ENCODE data around the gene SGK2.
"Not testable (repeated sequence)": the region's sequence is repeated elsewhere in the genome, so short reads cannot be mapped to it uniquely, and the experiment has no call there.

The SGK2 gene

DNA sequence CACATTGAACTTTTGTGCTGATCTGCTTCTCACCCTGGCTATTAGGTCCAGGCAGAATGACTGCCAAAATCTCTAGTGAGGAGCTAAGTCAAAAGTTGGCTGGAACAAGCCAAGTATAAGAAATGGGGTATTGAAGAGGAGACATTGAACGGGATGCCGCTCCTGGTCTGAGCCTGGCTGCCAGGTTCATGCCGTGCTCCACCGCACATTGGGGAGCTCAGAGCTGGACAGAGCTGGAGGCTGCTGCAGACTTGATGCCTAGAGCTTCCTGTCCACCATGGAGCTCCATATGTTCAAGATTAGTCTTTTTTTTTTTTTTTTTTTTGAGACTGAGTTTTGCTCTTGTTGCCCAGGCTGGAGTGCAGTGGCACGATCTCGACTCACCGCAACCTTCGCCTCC, 27.8 kb downstream of the SGK2 start:
- TF ChIP-seq CTCF (IDR thresholded peaks at IDR 0.05; ENCODE audit: low read depth, low read length, missing control alignments) = no peak
- no peak for DNase-seq (ENCODE audit: low read depth)
- in situ Hi-C loops (cut with HindIII; ENCODE audit: low sequenced_read_pairs) = no loop called here
- no peak overlapping the region for H3K4me3 ChIP-seq (ENCODE audit: low read depth, low read length)

- in situ Hi-C loops (cut with HindIII; ENCODE audit: low sequenced_read_pairs); DNase-seq (ENCODE audit: low read depth): not testable (repeated sequence)
Observed at GRCh38 chr20:43588526-43588925, 29.7 kb downstream of the SGK2 start.

GRCh38 chr20:43590036-43590391, 31.2 kb downstream of the SGK2 start:
- no peak for DNase-seq (ENCODE audit: low read depth)
- peak overlapping the region; percentile 88 for H3K4me3 ChIP-seq (ENCODE audit: low read depth, low read length)
- in situ Hi-C loops (cut with HindIII; ENCODE audit: low sequenced_read_pairs) = no loop called here
- TF ChIP-seq CTCF (IDR thresholded peaks at IDR 0.05; ENCODE audit: low read depth, low read length, missing control alignments) = no peak

More at GRCh38 chr20:43588526-43588925, 29.7 kb downstream of the SGK2 start:
- H3K4me3 ChIP-seq (ENCODE audit: low read depth, low read length) = not testable (repeated sequence)

GRCh38 chr20:43590392-43591303, 31.8 kb downstream of the SGK2 start, which contains the start of gene IFT52:
TSS of gene IFT52 (plus strand) at chr20:43590937. CDS start at chr20:43594699, 3,762 bp downstream.
- no peak for TF ChIP-seq CTCF (IDR thresholded peaks at IDR 0.05; ENCODE audit: low read depth, low read length, missing control alignments)
- in situ Hi-C loops (cut with HindIII; ENCODE audit: low sequenced_read_pairs) = no loop called here
- H3K4me3 ChIP-seq (ENCODE audit: low read depth, low read length) = peak within 1 kb of the TSS; percentile 88
- DNase-seq (ENCODE audit: low read depth) = peak; percentile 79

- DNase-seq (ENCODE audit: low read depth); in situ Hi-C loops (cut with HindIII; ENCODE audit: low sequenced_read_pairs); H3K4me3 ChIP-seq (ENCODE audit: low read depth, low read length): not testable (repeated sequence)
Observed at GRCh38 chr20:43601960-43602359, 43.1 kb downstream of the SGK2 start.

GRCh38 chr20:43603124-43603523, 44.3 kb downstream of the SGK2 start:
- in situ Hi-C loops (cut with HindIII; ENCODE audit: low sequenced_read_pairs) = no loop called here
- no peak for DNase-seq (ENCODE audit: low read depth)
- H3K4me3 ChIP-seq (ENCODE audit: low read depth, low read length) = no peak overlapping the region
- TF ChIP-seq CTCF (IDR thresholded peaks at IDR 0.05; ENCODE audit: low read depth, low read length, missing control alignments) = no peak

DNA sequence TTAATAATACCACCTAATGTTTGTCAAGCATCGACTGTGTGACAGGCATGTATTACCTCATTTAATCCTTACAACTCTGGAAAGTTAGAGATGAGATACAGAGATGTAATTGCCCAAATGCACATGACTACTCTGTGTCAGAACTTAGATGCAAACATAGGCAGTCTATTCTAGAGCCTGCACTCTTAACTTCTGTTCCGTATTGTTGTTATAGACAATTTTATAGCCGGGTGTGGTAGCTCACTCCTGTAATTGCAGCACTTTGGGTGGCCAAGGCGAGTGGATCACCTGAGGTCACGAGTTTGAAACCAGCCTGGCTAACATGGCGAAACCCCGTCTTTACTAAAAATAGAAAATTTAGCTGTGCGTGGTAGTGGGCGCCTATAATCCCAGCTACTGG, 46.9 kb downstream of the SGK2 start:
- no peak for TF ChIP-seq CTCF (IDR thresholded peaks at IDR 0.05; ENCODE audit: low read depth, low read length, missing control alignments)
- H3K4me3 ChIP-seq (ENCODE audit: low read depth, low read length) = no peak overlapping the region
- in situ Hi-C loops (cut with HindIII; ENCODE audit: low sequenced_read_pairs) = no loop called here
- no peak for DNase-seq (ENCODE audit: low read depth)

DNA sequence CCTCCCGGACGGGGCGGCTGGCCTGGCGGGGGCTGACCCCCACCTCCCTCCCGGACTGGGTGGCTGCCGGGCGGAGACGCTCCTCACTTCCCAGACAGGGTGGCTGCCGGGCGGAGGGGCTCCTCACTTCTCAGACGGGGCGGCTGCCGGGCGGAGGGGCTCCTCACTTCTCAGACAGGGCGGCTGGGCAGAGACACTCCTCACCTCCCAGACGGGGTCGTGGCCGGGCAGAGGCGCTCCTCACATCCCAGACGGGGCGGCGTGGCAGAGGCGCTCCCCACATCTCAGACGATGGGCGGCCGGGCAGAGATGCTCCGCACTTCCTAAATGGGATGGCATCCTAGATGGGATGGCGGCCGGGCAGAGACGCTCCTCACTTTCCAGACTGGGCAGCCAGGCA, 48.5 kb downstream of the SGK2 start:
- in situ Hi-C loops (cut with HindIII; ENCODE audit: low sequenced_read_pairs); DNase-seq (ENCODE audit: low read depth); H3K4me3 ChIP-seq (ENCODE audit: low read depth, low read length): not testable (repeated sequence)

All from astrocyte of the cerebellum (primary cell).